Heart right ventricle (tissue), 16 donors: ENCODE data around the gene CEP350. TPM values are rescaled to one million over a fixed set of nuclear protein-coding genes. Genes with fewer than 3 reads are reported as not detected.

ENCODE experiments used
- ATAC-seq, 8 donors: fragments of 200-7000 bp; cut with Tn5 transposase; one replicate each; pipeline ENCODE4 v1.9.1; 2020; ENCODE audit warnings: mild to moderate bottlenecking in 8 of 8, moderate library complexity in 8 of 8, moderate number of reproducible peaks in 1 of 8
- DNase-seq, 2 donors: peaks; one replicate each; pipeline ENCODE4 v3.0.0-alpha.2; 2020
- H3K27ac ChIP-seq, 10 donors: fragments of 200-600 bp; sonication (generic) in 2 of 10; one replicate each; pipeline versions ENCODE4 v1.5.0 to v1.8.0; 2020 to 2022; ENCODE audit warnings: mild to moderate bottlenecking in 3 of 10
- H3K27me3 ChIP-seq, 7 donors: fragments of 200-600 bp; one replicate each; pipeline ENCODE4 v1.8.0; 2021 to 2022; ENCODE audit warnings: mild to moderate bottlenecking in 2 of 7
- H3K36me3 ChIP-seq, 9 donors: fragments of 200-600 bp; sonication (generic) in 1 of 9; one replicate each; pipeline versions ENCODE4 v1.5.0 to v1.8.0; 2020 to 2022; ENCODE audit warnings: mild to moderate bottlenecking in 2 of 9
- H3K4me1 ChIP-seq, 9 donors: fragments of 200-600 bp; sonication (generic) in 1 of 9; one replicate each; pipeline versions ENCODE4 v1.5.0 to v1.8.0; 2020 to 2022; ENCODE audit warnings: mild to moderate bottlenecking in 4 of 9
- H3K4me3 ChIP-seq, 10 donors: fragments of 200-600 bp; sonication (generic) in 2 of 10; one replicate each; pipeline versions ENCODE4 v1.5.0 to v1.8.0; 2020 to 2022; ENCODE audit warnings: mild to moderate bottlenecking in 7 of 10, moderate library complexity in 2 of 10
- H3K9me3 ChIP-seq, 11 donors: fragments of 200-600 bp in 10 of 11; sonication (generic) in 2 of 11; one replicate each; pipeline versions ENCODE4 v1.5.0 to v1.8.0; 2013 to 2022; ENCODE audit warnings: mild to moderate bottlenecking in 2 of 11, control low read depth in 1 of 11, moderate library complexity in 1 of 11
- WGBS, 2 donors: extraction: QIAGEN DNeasy Blood & Tissue Kit; methylation state at CpG; one replicate each; pipeline ENCODE4 v1.1.7; 2013; ENCODE audit warnings: inconsistent platforms in 1 of 2; 5-methylcytosine and 5-hydroxymethylcytosine counted together
- intact Hi-C, 10 donors: fragments of 100-400 bp; cut with DNase I; formaldehyde crosslinking; loops; one replicate each; pipeline versions ENCODE4 v1.11.1 to v1.14.2; 2022
- polyA plus RNA-seq, 2 donors: library from polyadenylated mRNA; stranded (reverse); fragments of 200-250 nt; gene quantifications; one replicate each; pipeline ENCODE4 v1.2.3, GENCODE V29; 2013
- total RNA-seq, 10 donors: library from RNA; stranded (reverse); fragmentation: NEBNext Ultra II Directional in 3 of 10; extraction: Animal tissue kit (Norgen Biotek cat#: 25700) in 3 of 10; gene quantifications; one replicate each; pipeline versions ENCODE4 v1.2.1 to v1.2.4, GENCODE V29; 2021 to 2023
- TF ChIP-seq, protein P1 (sequence below), 9 donors: fragments of 200-600 bp; sonication (generic) in 2 of 9; IDR thresholded peaks; one replicate each; pipeline versions ENCODE4 v1.5.0 to v1.8.0; 2021 to 2022; ENCODE audit warnings: antibody characterized with exemption in 9 of 9, mild to moderate bottlenecking in 5 of 9, moderate library complexity in 1 of 9
- donor health status: Arrhythmogenic right ventricular cardiomyopathy.
- donor health status: ischemic (EF 13 %, LVEDD 7.1; RV severe dilation, severe dysfunction).
- donor health status: healthy with polysubstance abuse.
- donor health status: DM: no; HTN: yes; CAD: no.
- donor health status: DM: no; HTN: no; CAD: no.
- donor health status: ischemic (EF 25% LVEDD 6.9; RV normal size, moderate dysfunction).
- donor health status: ischemic (EF 25% LVEDD 5.7; RV mildly dilated, moderate dysfunction).
- donor health status: healthy.
- donor health status: DM: yes; HTN: yes; CAD: no.
- donor health status: Ischemic cardiomyopathy.
- donor health status: ischemic (EF 35%, LVEDD 5.7; RV mildly dilated, moderate dysfunction).
- donor health status: nonischemic (EF 11% LVEDD 7.7; RV severe dilation, severe dysfunction).
- donor health status: DM: yes; HTN: yes; CAD: no.
- donor health status: PGD.
- donor health status: ischemic (EF 29% LVEDD 5.4; RV normal size, mild dysfunction).
- donor health status: nonischemic (EF 23%, LVEDD 6.1; RV moderate dilation, normal function).

CEP350 gene
- total and polyA plus RNA-seq, 12 donors = 3.7 to 46.3 (median 37.7) TPM

DNA sequence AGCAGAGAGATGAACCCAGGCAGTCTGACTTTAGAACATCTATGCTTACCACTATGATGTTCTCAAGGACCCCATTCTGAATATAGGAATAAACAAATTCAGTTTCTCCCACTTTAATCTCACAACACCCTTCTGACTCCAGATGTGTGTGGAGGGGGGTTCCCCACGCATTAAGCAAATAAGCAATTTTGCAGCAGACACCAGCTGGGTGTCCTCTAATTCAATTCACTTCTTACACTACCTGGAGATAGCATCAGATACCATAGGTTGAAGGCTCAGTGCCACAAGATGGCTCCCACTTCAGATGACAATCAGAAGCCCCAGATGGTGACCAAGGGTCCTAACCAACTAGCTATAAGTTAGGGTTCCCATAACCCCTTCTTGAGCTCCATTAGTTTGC lies 30.3 kb upstream of the CEP350 start:
- H3K27ac ChIP-seq = no peak overlapping the region
- peaks cover 0 to 33% (median 6%) of the 10 kb centered on the region in 9 donors for H3K36me3 ChIP-seq
- intact Hi-C loops = no loop called here
- ATAC-seq = no peak
- DNase-seq = no peak
- 100% methylated on average over 1 of the region's 1 CpG for WGBS, 2 donors
- no peaks in the 10 kb centered on the region for H3K9me3 ChIP-seq
- no peak overlapping the region for H3K4me3 ChIP-seq
- TF ChIP-seq, protein P1, sequence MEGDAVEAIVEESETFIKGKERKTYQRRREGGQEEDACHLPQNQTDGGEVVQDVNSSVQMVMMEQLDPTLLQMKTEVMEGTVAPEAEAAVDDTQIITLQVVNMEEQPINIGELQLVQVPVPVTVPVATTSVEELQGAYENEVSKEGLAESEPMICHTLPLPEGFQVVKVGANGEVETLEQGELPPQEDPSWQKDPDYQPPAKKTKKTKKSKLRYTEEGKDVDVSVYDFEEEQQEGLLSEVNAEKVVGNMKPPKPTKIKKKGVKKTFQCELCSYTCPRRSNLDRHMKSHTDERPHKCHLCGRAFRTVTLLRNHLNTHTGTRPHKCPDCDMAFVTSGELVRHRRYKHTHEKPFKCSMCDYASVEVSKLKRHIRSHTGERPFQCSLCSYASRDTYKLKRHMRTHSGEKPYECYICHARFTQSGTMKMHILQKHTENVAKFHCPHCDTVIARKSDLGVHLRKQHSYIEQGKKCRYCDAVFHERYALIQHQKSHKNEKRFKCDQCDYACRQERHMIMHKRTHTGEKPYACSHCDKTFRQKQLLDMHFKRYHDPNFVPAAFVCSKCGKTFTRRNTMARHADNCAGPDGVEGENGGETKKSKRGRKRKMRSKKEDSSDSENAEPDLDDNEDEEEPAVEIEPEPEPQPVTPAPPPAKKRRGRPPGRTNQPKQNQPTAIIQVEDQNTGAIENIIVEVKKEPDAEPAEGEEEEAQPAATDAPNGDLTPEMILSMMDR (IDR thresholded peaks at IDR 0.05) = no peak
- no peaks in the 10 kb centered on the region for H3K27me3 ChIP-seq
- H3K4me1 ChIP-seq = peaks cover 0 to 15% (median 4%) of the 10 kb centered on the region in 9 donors

DNA sequence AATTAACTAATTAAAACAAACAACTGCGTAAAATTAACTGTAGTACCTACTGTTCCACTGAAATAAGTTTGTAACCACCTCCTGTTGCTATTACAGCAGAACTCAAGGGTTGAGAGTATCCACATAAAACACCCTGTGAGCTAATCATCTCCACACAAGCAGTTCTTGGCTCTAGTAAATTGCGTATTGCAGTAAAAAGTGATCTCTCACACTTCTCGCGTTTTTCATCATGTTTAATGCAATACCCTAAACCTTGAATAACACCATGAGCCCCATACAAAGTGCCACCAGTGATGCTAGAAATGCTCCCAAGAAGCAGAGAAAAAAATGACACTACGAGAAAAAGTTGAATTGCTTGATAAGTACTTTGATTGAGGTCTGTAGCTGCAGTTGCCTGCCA lies 29.3 kb upstream of the CEP350 start:
- no peak for ATAC-seq
- H3K4me3 ChIP-seq = no peak overlapping the region
- TF ChIP-seq, protein P1 (IDR thresholded peaks at IDR 0.05) = no peak
- 88% methylated on average over 5 of the region's 5 CpGs for WGBS, 2 donors
- peaks cover 0 to 18% (median 4%) of the 10 kb centered on the region in 9 donors for H3K4me1 ChIP-seq
- intact Hi-C loops = no loop called here
- H3K9me3 ChIP-seq = no peaks in the 10 kb centered on the region
- H3K27ac ChIP-seq = no peak overlapping the region
- H3K36me3 ChIP-seq = peaks cover 0 to 22% (median 0%) of the 10 kb centered on the region in 9 donors
- no peaks in the 10 kb centered on the region for H3K27me3 ChIP-seq
- no peak for DNase-seq

DNA sequence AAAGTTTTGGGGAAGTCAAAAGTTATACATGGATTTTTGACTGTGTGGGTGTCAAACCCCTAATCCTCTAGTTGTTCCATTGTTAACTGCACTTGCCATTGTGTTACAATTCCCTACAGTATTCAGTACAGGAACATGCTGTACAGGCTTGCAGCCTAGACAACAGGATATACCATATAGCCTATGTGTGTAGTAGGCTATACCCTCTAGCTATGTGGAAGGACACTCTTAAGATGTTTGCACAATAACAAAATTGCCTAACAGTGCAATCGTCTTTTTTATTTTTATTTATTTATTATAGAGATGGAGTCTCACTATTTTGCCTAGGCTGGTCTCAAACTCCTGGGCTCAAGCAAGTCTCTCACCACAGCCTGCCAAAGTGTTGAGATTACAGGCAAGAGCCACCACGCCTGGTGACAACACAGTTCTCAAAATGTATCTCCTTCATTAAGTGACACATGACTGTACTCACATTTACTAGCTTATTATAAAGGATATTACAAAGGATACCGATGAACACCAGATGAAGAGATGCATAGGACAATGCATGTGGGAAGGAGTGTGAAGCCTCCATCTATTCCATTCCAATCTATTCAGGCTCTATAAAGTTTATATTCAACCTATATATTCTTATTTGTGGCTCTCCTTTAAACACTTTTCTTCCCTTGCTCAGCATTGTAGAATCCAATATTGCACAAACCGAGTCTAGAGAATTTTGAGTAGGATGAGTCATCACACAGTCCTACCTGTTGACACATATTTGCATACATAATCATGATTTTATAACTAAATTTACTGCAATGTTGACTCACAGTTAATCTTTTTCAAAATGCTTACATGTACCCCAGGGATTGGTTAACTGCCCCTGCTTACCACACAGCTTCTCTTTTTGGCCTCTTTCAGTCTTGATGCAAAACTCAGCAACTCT lies 28.4 kb upstream of the CEP350 start:
- no peak overlapping the region for H3K27ac ChIP-seq
- H3K36me3 ChIP-seq = peaks cover 0 to 14% (median 0%) of the 10 kb centered on the region in 9 donors
- no peak for DNase-seq
- WGBS, 2 donors = 85 to 87% methylated on average over 4 of the region's 4 CpGs
- H3K4me1 ChIP-seq = peaks cover 0 to 25% (median 4%) of the 10 kb centered on the region in 9 donors
- no peak for ATAC-seq
- intact Hi-C loops = no loop called here
- no peak overlapping the region for H3K4me3 ChIP-seq
- TF ChIP-seq, protein P1 (IDR thresholded peaks at IDR 0.05) = no peak
- H3K9me3 ChIP-seq = no peaks in the 10 kb centered on the region
- H3K27me3 ChIP-seq = no peaks in the 10 kb centered on the region

DNA sequence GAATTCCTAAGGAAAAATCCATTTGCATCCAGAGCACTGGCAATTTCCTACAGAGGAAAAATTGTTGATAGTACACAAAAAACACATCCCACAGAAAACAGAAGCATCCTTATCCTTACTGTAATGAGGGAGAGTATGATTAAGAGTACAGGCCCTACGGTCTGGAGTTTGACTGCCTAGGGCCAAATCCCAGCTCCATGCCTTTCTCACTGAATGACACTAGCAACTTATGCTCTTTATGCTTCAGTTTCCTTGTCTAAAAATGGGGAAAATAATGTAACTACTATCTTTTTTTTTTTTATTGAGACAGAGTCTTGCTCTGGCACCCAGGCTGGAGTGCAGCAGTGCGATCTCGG lies 27.8 kb upstream of the CEP350 start:
- intact Hi-C loops = no loop called here
- peaks cover 0 to 7% (median 0%) of the 10 kb centered on the region in 9 donors for H3K36me3 ChIP-seq
- H3K27me3 ChIP-seq = no peaks in the 10 kb centered on the region
- H3K4me3 ChIP-seq = no peak overlapping the region
- DNase-seq (no peak), ATAC-seq (no peak)
- no peaks in the 10 kb centered on the region for H3K9me3 ChIP-seq
- TF ChIP-seq, protein P1 (IDR thresholded peaks at IDR 0.05) = no peak
- H3K27ac ChIP-seq = no peak overlapping the region
- 95 to 99% methylated on average over 3 of the region's 3 CpGs for WGBS, 2 donors
- H3K4me1 ChIP-seq = peaks cover 0 to 25% (median 4%) of the 10 kb centered on the region in 9 donors
